HEK293 (cell line): ENCODE data around the gene COQ6.

ENCODE experiments used
- CTCF ChIA-PET: fragments of 350-600 bp; formaldehyde crosslinking; extraction: SDS; loops from one replicate; lab custom pipeline; 2021; ENCODE audit warnings: antibody characterized with exemption; lab: Yijun Ruan, JAX
- POLR2A ChIA-PET: fragments of 300-600 bp; formaldehyde crosslinking; extraction: SDS; loops from one replicate; lab custom pipeline; 2020; ENCODE audit warnings: antibody characterized with exemption, inconsistent platforms; lab: Yijun Ruan, JAX
- H3K27ac ChIP-seq: fragments of 200-500 bp; sonication (Bioruptor generic); 2 replicates; pipeline ENCODE4 v1.5.1; 2014; ENCODE audit warnings: low read depth, low read length, control low read depth, inconsistent platforms; ENCODE audit errors: extremely low read depth
- H3K36me3 ChIP-seq, 2 experiments: fragments of 200-500 bp in 1 of 2; sonication (Bioruptor generic) in 1 of 2; 1 replicate in 1 of 2; 2 replicates in 1 of 2; pipeline ENCODE4 v1.5.1; 2014 to 2017; ENCODE audit warnings: inconsistent platforms in 2 of 2, low read length in 2 of 2; ENCODE audit not compliant: control insufficient read depth in 2 of 2, insufficient read depth in 1 of 2
- H3K4me1 ChIP-seq: fragments of 200-500 bp; sonication (Bioruptor generic); 2 replicates; pipeline ENCODE4 v1.5.1; 2014; ENCODE audit warnings: mild to moderate bottlenecking, low read length, inconsistent platforms; ENCODE audit not compliant: control insufficient read depth, insufficient read depth
- H3K4me3 ChIP-seq: 2 replicates; pipeline ENCODE4 v1.5.1; 2011; ENCODE audit warnings: low read depth, mild to moderate bottlenecking, control low read depth, low read length, moderate library complexity
- H3K9me3 ChIP-seq: fragments of 200-500 bp; sonication (Bioruptor generic); 2 replicates; pipeline ENCODE4 v1.5.1; 2014; ENCODE audit warnings: low read depth, low read length, inconsistent platforms; ENCODE audit not compliant: control insufficient read depth, insufficient read depth
- BCL11B ChIP-seq: fragments of 450-650 bp; formaldehyde crosslinking; IDR thresholded peaks from 2 replicates; pipeline ENCODE4 v1.5.1; 2016; ENCODE audit warnings: low read depth, missing biosample characterization, missing genetic modification characterization
- INSM2 ChIP-seq: fragments of 450-650 bp; formaldehyde crosslinking; IDR thresholded peaks from 2 replicates; pipeline ENCODE4 v1.5.1; 2016; ENCODE audit warnings: missing biosample characterization, missing genetic modification characterization
- OSR2 ChIP-seq: fragments of 450-650 bp; formaldehyde crosslinking; IDR thresholded peaks from 2 replicates; pipeline ENCODE4 v1.5.1; 2016; ENCODE audit warnings: missing biosample characterization, missing genetic modification characterization
- PATZ1 ChIP-seq: fragments of 450-650 bp; formaldehyde crosslinking; IDR thresholded peaks from 2 replicates; pipeline ENCODE4 v1.5.1; 2016; ENCODE audit warnings: missing biosample characterization, missing genetic modification characterization
- WT1 ChIP-seq: fragments of 450-650 bp; formaldehyde crosslinking; IDR thresholded peaks from 2 replicates; pipeline ENCODE4 v1.5.1; 2016; ENCODE audit warnings: missing biosample characterization, missing genetic modification characterization
- ZBTB49 ChIP-seq: fragments of 450-650 bp; formaldehyde crosslinking; IDR thresholded peaks from 2 replicates; pipeline ENCODE4 v1.5.1; 2016; ENCODE audit warnings: missing biosample characterization, missing genetic modification characterization, low read depth
- ZFP3 ChIP-seq: fragments of 450-650 bp; formaldehyde crosslinking; IDR thresholded peaks from 2 replicates; pipeline ENCODE4 v1.5.1; 2016; ENCODE audit warnings: low read depth, missing biosample characterization, missing genetic modification characterization
- ZFP37 ChIP-seq: fragments of 450-650 bp; formaldehyde crosslinking; IDR thresholded peaks from 2 replicates; pipeline ENCODE4 v1.5.1; 2016; ENCODE audit warnings: missing biosample characterization, missing genetic modification characterization
- ZFP69B ChIP-seq: fragments of 450-650 bp; formaldehyde crosslinking; IDR thresholded peaks from 2 replicates; pipeline ENCODE4 v1.5.1; 2016; ENCODE audit warnings: missing biosample characterization, missing genetic modification characterization
- ZIC2 ChIP-seq: fragments of 450-650 bp; formaldehyde crosslinking; IDR thresholded peaks from 2 replicates; pipeline ENCODE4 v1.5.1; 2016; ENCODE audit warnings: missing biosample characterization, missing genetic modification characterization
- ZNF112 ChIP-seq: fragments of 450-650 bp; formaldehyde crosslinking; IDR thresholded peaks from 2 replicates; pipeline ENCODE4 v1.5.0; 2017; ENCODE audit warnings: missing biosample characterization, missing genetic modification characterization
- ZNF146 ChIP-seq: fragments of 450-650 bp; formaldehyde crosslinking; IDR thresholded peaks from 2 replicates; pipeline ENCODE4 v1.5.1; 2016; ENCODE audit warnings: missing biosample characterization, missing genetic modification characterization
- ZNF16 ChIP-seq: fragments of 450-650 bp; formaldehyde crosslinking; IDR thresholded peaks from 2 replicates; pipeline ENCODE4 v1.5.1; 2016; ENCODE audit warnings: low read depth, missing biosample characterization, missing genetic modification characterization
- ZNF169 ChIP-seq: fragments of 450-650 bp; formaldehyde crosslinking; IDR thresholded peaks from 2 replicates; pipeline ENCODE4 v1.5.1; 2016; ENCODE audit warnings: missing biosample characterization, missing genetic modification characterization
- ZNF175 ChIP-seq: fragments of 450-650 bp; formaldehyde crosslinking; IDR thresholded peaks from 2 replicates; pipeline ENCODE4 v1.5.1; 2016; ENCODE audit warnings: missing biosample characterization, missing genetic modification characterization
- ZNF292 ChIP-seq: fragments of 450-650 bp; formaldehyde crosslinking; IDR thresholded peaks from 2 replicates; pipeline ENCODE4 v1.5.1; 2016; ENCODE audit warnings: low read depth, missing biosample characterization, missing genetic modification characterization, borderline replicate concordance
- ZNF335 ChIP-seq: fragments of 450-650 bp; formaldehyde crosslinking; conservative IDR thresholded peaks from 2 replicates; pipeline ENCODE4 v1.5.1; 2016; ENCODE audit warnings: missing biosample characterization, missing genetic modification characterization
- ZNF639 ChIP-seq: fragments of 450-650 bp; formaldehyde crosslinking; IDR thresholded peaks from 2 replicates; pipeline ENCODE4 v1.5.1; 2016; ENCODE audit warnings: missing biosample characterization, missing genetic modification characterization
- ZNF654 ChIP-seq: fragments of 450-650 bp; formaldehyde crosslinking; IDR thresholded peaks from 2 replicates; pipeline ENCODE4 v1.5.1; 2016; ENCODE audit warnings: low read depth, missing biosample characterization, missing genetic modification characterization
- ZNF660 ChIP-seq: fragments of 450-650 bp; IDR thresholded peaks from 2 replicates; pipeline ENCODE4 v1.5.1; 2018; ENCODE audit warnings: missing biosample characterization, mild to moderate bottlenecking, missing genetic modification characterization
- ZNF791 ChIP-seq: fragments of 450-650 bp; formaldehyde crosslinking; IDR thresholded peaks from 2 replicates; pipeline ENCODE4 v1.5.1; 2016; ENCODE audit warnings: missing biosample characterization, missing genetic modification characterization
- ZNF830 ChIP-seq: fragments of 450-650 bp; IDR thresholded peaks from 2 replicates; pipeline ENCODE4 v1.5.0; 2018; ENCODE audit warnings: missing biosample characterization, missing genetic modification characterization, low read depth, mild to moderate bottlenecking, moderate library complexity

COQ6 gene

GRCh38 chr14:73909681-73910080, 40.4 kb upstream of the COQ6 start:
- TF ChIP-seq ZNF169 (tag by site-specific recombination) (no peak), ZNF335 (no peak), ZNF146 (tag by site-specific recombination) (no peak), ZBTB49 (tag by site-specific recombination) (no peak), ZIC2 (tag by site-specific recombination) (no peak), ZNF175 (tag by site-specific recombination) (no peak)
- H3K4me3 ChIP-seq, result no peak overlapping the region
- no peaks in the 10 kb centered on the region for H3K4me1 ChIP-seq
- H3K9me3 ChIP-seq, result no peaks in the 10 kb centered on the region
- no peak overlapping the region for H3K27ac ChIP-seq
- ChIA-PET CTCF (interaction anchor here (0.7 to 1.1 kb wide), 2 partner anchors 10 to 26 kb away, joined by 4 read pairs; no protein-coding TSS in a partner anchor), POLR2A (no interaction called here)
- H3K36me3 ChIP-seq, result peaks cover 86 to 94% of the 10 kb centered on the region in 2 experiments

- Histone ChIP-seq H3K36me3 (peaks cover 81 to 84% of the 10 kb centered on the region in 2 experiments), H3K4me1 (no peaks in the 10 kb centered on the region), H3K4me3 (no peak overlapping the region), H3K27ac (no peak overlapping the region), H3K9me3 (no peaks in the 10 kb centered on the region)
- ChIA-PET CTCF (interaction anchor here (0.6 to 0.7 kb wide), 3 partner anchors 127 to 1505 kb away, joined by 3 to 4 read pairs (median 4); no protein-coding TSS in a partner anchor), POLR2A (no interaction called here)
- TF ChIP-seq ZFP3 (tag by site-specific recombination) (no peak), BCL11B (no peak)
Measured at GRCh38 chr14:73913256-73913655, 36.8 kb upstream of the COQ6 start.

- H3K4me3 ChIP-seq, result no peak overlapping the region
- peaks cover 63 to 83% of the 10 kb centered on the region in 2 experiments for H3K36me3 ChIP-seq
- TF ChIP-seq OSR2 (tag by site-specific recombination) (no peak), ZNF335 (no peak), ZNF791 (tag by site-specific recombination) (no peak), ZNF292 (no peak), ZNF660 (tag by site-specific recombination) (no peak), ZNF639 (tag by site-specific recombination) (no peak), ZNF654 (tag by site-specific recombination) (no peak), ZNF175 (tag by site-specific recombination) (no peak), INSM2 (tag by site-specific recombination) (no peak), ZNF830 (no peak), WT1 (tag by site-specific recombination) (no peak), PATZ1 (tag by site-specific recombination) (no peak), ZNF112 (tag by site-specific recombination) (no peak), ZNF16 (tag by site-specific recombination) (no peak), ZFP37 (tag by site-specific recombination) (no peak), ZFP69B (tag by site-specific recombination) (no peak)
- POLR2A ChIA-PET, result no interaction called here
- H3K4me1 ChIP-seq, result no peaks in the 10 kb centered on the region
- CTCF ChIA-PET, result no interaction called here
- no peaks in the 10 kb centered on the region for H3K9me3 ChIP-seq
- H3K27ac ChIP-seq, result no peak overlapping the region
Measured at GRCh38 chr14:73916324-73916723, 33.8 kb upstream of the COQ6 start.
